22Rv1 (cell line): ENCODE data around the gene TSPAN9.

Experiments used
- H3K27ac ChIP-seq: fragments of 450-650 bp; 2 replicates; pipeline ENCODE4 v1.5.1; 2017
- ZFX ChIP-seq: fragments of 450-650 bp; IDR thresholded peaks from 2 replicates; pipeline ENCODE4 v1.6.1; 2017; ENCODE audit warnings: antibody characterized with exemption, borderline replicate concordance
- TF ChIP-seq, protein P1 (sequence below): fragments of 450-650 bp; IDR thresholded peaks from 2 replicates; pipeline ENCODE4 v1.5.1; 2017; ENCODE audit warnings: mild to moderate bottlenecking

Gene TSPAN9

DNA sequence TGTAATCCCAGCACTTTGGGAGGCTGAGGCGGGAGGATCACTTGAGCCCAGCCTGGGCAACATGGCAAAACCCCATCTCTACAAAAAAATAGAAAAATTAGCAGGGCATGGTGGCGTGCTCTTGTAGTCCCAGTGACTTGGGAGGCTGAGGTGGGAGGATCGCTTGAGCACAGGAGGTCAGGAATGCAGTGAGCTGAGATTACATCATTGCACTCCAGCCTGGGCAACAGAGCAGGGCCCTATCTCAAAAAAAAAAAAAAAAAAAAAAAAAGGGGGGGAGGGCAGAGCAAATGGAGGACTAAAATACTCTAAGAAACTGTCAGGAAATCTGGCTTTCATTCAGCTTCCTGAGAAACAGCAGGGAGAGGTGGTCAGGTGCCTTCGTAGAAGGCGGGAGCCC lies 31.7 kb upstream of the TSPAN9 start:
- TF ChIP-seq, protein P1, sequence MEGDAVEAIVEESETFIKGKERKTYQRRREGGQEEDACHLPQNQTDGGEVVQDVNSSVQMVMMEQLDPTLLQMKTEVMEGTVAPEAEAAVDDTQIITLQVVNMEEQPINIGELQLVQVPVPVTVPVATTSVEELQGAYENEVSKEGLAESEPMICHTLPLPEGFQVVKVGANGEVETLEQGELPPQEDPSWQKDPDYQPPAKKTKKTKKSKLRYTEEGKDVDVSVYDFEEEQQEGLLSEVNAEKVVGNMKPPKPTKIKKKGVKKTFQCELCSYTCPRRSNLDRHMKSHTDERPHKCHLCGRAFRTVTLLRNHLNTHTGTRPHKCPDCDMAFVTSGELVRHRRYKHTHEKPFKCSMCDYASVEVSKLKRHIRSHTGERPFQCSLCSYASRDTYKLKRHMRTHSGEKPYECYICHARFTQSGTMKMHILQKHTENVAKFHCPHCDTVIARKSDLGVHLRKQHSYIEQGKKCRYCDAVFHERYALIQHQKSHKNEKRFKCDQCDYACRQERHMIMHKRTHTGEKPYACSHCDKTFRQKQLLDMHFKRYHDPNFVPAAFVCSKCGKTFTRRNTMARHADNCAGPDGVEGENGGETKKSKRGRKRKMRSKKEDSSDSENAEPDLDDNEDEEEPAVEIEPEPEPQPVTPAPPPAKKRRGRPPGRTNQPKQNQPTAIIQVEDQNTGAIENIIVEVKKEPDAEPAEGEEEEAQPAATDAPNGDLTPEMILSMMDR = no peak
- TF ChIP-seq ZFX = no peak
- no peak overlapping the region for H3K27ac ChIP-seq

DNA sequence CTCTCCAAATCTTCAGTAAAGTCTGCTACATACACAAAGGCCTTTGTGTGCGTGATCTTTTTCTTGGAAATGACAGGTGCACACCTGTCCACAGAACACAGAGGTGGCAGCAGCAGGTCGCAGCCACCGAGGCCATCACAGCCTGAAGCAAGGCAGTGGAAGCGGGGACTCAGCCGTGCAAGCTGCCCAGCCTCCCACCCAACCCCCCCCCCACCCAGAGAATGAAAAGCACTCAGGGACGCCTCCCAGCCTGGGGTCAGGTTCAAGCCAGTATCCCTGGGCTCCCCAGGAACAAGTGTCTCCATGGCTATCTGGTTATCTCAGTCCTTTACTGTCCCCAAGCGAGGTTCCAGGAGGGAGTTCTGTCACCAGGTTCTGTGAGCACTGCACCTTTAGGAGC lies 31.2 kb upstream of the TSPAN9 start:
- TF ChIP-seq ZFX = no peak
- TF ChIP-seq, protein P1 = no peak
- H3K27ac ChIP-seq = no peak overlapping the region

DNA sequence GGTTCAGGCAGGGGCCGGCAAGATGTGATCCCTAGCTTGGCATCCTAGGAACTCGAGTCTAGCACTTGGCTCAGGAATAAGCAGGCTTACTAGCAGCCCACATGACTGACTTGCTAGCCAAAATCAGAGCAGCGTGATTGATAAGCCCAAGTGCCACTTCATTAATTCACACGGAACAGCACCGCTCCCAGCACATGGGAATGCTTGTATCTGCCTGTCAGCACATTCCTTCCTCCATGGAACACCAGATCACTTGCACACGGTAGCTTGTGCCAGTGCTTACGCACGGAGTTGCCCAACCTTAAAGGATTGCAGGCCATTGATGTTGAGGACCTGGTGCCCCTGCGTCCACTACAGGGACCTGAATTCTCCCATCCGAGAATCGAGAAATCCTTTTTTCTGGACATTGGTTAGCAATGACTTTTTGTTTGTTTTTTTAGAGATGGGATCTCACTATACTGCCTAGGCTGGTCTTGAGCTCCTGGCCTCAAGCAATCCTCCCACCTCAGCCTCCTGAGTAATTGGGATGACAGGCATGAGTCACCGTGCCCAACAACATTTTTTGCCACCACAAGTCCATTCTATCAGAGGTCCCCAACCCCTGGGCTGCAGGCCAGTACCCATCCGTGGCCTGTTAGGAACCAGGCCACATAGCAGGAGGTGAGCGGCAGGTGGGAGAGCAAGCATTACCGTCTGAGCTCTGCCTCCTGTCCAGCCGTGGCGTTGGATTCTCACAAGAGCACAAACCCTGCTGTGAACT lies 30.6 kb upstream of the TSPAN9 start:
- no peak for TF ChIP-seq ZFX
- TF ChIP-seq, protein P1 = no peak
- H3K27ac ChIP-seq = no peak overlapping the region

DNA sequence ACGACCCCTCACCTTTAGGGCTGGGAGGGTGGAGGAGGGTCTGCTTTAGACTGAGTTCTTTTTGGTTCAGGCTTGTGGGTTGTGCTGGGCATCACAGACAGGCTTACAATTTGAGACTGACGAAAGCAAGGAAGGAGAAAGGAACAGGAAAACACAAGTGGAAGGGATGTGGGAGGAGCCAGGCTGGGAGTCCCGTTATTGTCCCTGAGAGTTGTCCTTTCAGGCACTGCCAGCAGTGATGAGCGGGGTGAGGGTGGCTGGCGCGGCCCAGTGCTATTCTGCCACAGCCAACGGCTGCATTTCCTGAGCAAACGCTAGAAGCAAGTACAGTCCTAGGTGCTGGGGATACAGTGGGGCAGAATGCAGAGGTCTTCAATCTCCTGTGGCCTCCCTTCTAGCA lies 29.2 kb upstream of the TSPAN9 start:
- no peak for TF ChIP-seq ZFX
- TF ChIP-seq, protein P1 = no peak

DNA sequence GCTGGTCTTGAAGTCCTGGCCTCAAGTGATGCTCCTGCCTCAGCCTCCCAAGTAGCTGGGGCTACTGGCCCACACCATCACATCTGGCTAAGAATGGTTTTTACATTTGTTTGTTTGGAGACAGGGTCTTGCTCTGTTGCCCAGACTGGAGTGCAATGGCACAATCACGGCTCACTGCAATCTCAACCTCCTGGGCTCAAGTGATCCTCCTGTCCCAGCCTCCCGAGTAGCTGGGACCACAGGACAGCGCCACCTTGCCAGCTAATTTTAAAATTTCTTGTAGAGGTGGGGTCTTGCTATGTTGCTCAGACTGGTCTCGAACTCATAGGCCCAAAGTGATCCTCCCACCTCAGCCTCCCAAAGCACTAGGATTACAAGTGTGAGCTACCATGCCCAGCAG lies 28.6 kb upstream of the TSPAN9 start:
- TF ChIP-seq ZFX = no peak
- TF ChIP-seq, protein P1 = no peak
- H3K27ac ChIP-seq = no peak overlapping the region

More for the DNA sequence above, 29.2 kb upstream of the TSPAN9 start:
- H3K27ac ChIP-seq = no peak overlapping the region

DNA sequence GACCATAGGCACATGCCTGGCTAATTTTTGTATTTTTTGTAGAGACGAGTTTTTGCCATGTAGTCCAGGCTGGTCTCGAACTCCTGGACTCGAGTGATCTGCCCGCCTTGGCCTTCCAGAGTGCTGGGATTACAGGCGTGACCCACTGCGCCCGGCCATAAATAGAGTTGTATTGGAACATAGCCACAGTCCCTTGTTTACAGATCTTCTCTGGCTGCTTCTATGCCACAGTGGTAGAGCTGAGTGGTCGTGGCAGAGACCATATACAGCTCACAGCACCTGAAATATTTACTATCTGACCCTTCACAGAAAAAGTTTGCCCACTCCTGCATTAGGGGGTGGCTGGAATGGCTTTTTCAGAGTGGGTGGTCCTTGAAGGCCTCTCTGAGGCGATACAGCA lies 28.0 kb upstream of the TSPAN9 start:
- TF ChIP-seq, protein P1 = no peak
- no peak overlapping the region for H3K27ac ChIP-seq

DNA sequence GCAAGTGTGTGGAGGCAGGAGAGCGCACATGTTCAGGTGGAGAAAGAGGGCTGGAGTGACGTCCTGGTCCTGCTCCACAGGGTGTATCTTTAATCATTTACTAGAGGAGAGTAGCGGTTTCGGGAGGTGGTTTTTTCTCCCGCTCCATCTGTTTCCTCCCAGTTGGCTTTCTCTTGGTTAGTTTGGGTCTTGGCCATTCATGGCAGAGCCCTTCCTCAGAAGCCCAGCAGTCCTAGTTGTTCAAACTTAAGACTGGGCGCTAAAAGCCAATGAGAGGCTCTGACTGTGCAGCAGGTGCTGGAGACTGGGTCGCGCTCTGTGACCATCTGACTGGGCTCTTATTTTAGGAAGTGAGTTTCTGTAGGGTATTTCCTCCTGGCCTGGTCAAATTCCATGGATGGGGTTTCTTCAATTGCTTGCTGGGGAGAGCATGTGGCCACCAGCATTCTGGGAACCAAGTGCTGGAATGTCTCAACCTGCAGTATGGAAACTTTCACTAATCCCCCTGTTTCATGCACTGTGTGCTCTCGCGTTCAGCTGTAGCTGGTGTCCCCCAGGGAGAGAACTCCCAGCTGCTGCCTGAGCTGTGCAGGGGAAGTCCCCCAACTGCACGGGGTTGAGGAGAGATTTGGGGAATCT lies 27.4 kb upstream of the TSPAN9 start:
- TF ChIP-seq ZFX = no peak
- TF ChIP-seq, protein P1 = no peak
- H3K27ac ChIP-seq = no peak overlapping the region
